Nephron (organoid): ENCODE results near the gene PRPF6.

Experiments
- H3K27ac Mint-ChIP-seq, 3 experiments: 2 replicates each; pipeline ENCODE4 v1.8.0; 2020; ENCODE audit warnings: mixed read lengths in 3 of 3, mild to moderate bottlenecking in 2 of 3, moderate library complexity in 1 of 3
- H3K27me3 Mint-ChIP-seq: 2 replicates; pipeline ENCODE4 v1.8.0; 2021; ENCODE audit warnings: low read depth, mild to moderate bottlenecking, moderate library complexity, mixed read lengths
- H3K36me3 Mint-ChIP-seq: 2 replicates; pipeline ENCODE4 v1.8.0; 2020; ENCODE audit warnings: low read depth, mixed read lengths
- H3K4me1 Mint-ChIP-seq: 2 replicates; pipeline ENCODE4 v1.8.0; 2020; ENCODE audit warnings: mixed read lengths
- H3K4me3 Mint-ChIP-seq, 3 experiments: 2 replicates each; pipeline ENCODE4 v1.8.0; 2020; ENCODE audit warnings: mild to moderate bottlenecking in 3 of 3, mixed read lengths in 3 of 3, moderate library complexity in 2 of 3
- H3K9me3 Mint-ChIP-seq: 2 replicates; pipeline ENCODE4 v1.8.0; 2020; ENCODE audit warnings: mixed read lengths
- CTCF ChIP-seq, 3 experiments: fragments of 200-600 bp; sonication (generic); IDR thresholded peaks; one replicate each; pipeline ENCODE4 v1.5.0; 2021; ENCODE audit warnings: antibody characterized with exemption in 3 of 3; ENCODE audit not compliant: unreplicated experiment in 3 of 3

PRPF6 gene

GRCh38 chr20:63934271-63935068, 46.5 kb upstream of the PRPF6 start:
- H3K27me3 Mint-ChIP-seq, result no peaks in the 10 kb centered on the region
- H3K9me3 Mint-ChIP-seq, result no peaks in the 10 kb centered on the region
- H3K27ac Mint-ChIP-seq, result no peak overlapping the region
- no peak overlapping the region for H3K4me3 Mint-ChIP-seq
- peaks cover 54% of the 10 kb centered on the region for H3K36me3 Mint-ChIP-seq
- peak; percentile 24 to 44 (median 33) for TF ChIP-seq CTCF (IDR thresholded peaks at IDR 0.05; ENCODE audit: unreplicated experiment in 3 of 3)
- H3K4me1 Mint-ChIP-seq, result peaks cover 5% of the 10 kb centered on the region

- Mint-ChIP-seq H3K4me3 (no peak overlapping the region), H3K9me3 (no peaks in the 10 kb centered on the region), H3K4me1 (peaks cover 5% of the 10 kb centered on the region), H3K36me3 (peaks cover 48% of the 10 kb centered on the region), H3K27ac (no peak overlapping the region), H3K27me3 (no peaks in the 10 kb centered on the region)
- no peak for TF ChIP-seq CTCF (IDR thresholded peaks at IDR 0.05; ENCODE audit: unreplicated experiment in 3 of 3)
Measured at GRCh38 chr20:63935447-63935846, 45.5 kb upstream of the PRPF6 start.

DNA sequence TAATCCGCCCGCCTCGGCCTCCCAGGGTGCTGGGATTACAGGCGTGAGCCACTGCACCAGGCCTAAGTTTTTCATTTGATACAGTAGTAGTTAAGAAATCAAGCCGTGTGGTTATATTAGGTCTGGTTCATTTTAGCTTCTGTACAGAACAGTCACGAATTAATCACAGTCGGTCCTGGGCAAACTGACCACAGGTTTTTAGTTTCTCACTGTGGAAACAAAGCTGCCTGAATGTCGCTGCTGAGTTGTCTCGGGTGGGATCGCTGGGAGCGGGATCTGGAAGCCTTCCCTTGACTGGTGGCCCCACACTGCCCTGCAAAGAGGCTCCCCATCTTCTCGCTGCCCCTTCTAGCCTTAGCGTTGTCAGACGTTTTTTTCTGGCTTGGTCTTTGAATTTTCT, 43.3 kb upstream of the PRPF6 start:
- TF ChIP-seq CTCF (IDR thresholded peaks at IDR 0.05; ENCODE audit: unreplicated experiment in 3 of 3), result no peak
- Mint-ChIP-seq H3K27ac (no peak overlapping the region), H3K36me3 (peaks cover 36% of the 10 kb centered on the region), H3K4me1 (peaks cover 5% of the 10 kb centered on the region), H3K9me3 (no peaks in the 10 kb centered on the region), H3K4me3 (no peak overlapping the region), H3K27me3 (no peaks in the 10 kb centered on the region)

DNA sequence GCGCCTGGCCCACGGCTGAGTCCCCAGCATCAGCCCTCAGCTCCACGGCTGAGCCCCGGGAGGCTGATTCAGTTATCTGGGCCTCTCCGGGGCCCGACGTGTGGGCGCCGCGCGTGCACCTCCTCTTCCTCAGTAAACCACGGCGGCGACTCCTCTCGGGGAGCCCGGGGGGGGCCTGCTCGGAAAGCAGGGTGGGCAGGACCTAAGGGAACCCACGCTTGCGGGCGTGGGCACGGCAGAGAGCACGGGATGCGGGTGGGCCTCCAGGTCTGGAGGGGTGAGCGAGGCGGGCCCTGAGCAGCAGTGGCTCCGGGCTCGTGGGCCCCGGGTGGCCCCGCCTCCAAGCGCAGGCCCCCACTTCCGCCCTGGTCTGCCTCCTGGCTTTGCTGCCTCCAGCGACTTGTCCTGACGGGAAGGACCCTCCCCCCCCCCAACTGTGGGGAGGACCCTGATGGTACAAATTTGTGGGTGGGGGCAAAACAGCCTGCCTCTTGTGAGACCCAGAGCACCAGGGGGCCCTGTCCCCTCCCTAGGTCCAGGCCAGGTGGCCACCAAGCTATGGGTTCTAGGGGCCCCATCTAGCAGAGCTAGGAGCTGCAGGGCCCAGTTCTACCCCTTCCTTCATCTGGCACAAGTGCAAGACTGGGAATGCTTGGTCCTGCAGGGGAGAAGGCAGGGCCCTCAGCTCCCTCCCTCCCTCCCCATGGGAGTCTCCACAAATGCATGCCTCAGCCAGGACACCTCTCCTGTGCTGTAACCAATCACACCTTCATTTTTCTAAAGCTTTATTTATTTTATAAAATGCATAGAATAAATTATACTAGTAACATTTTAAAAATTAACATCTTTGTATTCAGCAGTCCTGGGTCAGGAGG, 41.6 kb upstream of the PRPF6 start:
- no peak overlapping the region for H3K27ac Mint-ChIP-seq
- TF ChIP-seq CTCF (IDR thresholded peaks at IDR 0.05; ENCODE audit: unreplicated experiment in 3 of 3), result no peak
- no peaks in the 10 kb centered on the region for H3K27me3 Mint-ChIP-seq
- H3K4me3 Mint-ChIP-seq, result no peak overlapping the region
- no peaks in the 10 kb centered on the region for H3K9me3 Mint-ChIP-seq
- H3K36me3 Mint-ChIP-seq, result peaks cover 37% of the 10 kb centered on the region
- H3K4me1 Mint-ChIP-seq, result peaks cover 4% of the 10 kb centered on the region

DNA sequence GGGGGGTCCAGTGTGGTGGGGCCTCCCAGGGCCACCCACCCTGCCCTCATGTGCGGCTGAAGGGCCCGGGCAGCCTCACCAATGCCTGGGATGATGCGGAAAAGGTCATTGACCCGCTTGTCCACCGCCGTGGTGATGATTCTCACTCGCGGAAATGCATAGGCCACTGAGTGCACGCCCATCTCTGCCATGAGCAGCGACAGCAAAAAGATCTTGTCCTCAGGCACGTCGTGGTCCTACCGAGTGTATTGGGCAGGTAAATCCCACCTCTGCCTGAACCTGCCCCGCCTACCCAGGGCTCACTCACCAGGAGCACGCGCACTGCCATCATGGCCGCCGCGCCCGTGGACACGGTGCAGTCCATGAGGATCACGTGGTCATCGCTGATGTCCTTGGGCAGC, 40.9 kb upstream of the PRPF6 start:
- Mint-ChIP-seq H3K4me3 (no peak overlapping the region), H3K4me1 (no peaks in the 10 kb centered on the region), H3K9me3 (no peaks in the 10 kb centered on the region), H3K36me3 (peaks cover 30% of the 10 kb centered on the region), H3K27ac (no peak overlapping the region), H3K27me3 (no peaks in the 10 kb centered on the region)
- no peak for TF ChIP-seq CTCF (IDR thresholded peaks at IDR 0.05; ENCODE audit: unreplicated experiment in 3 of 3)
